Adrenal gland (tissue), 12 donors: ENCODE measurements around the gene DDRGK1. TPM values are rescaled to one million over a fixed set of nuclear protein-coding genes. Genes with fewer than 3 reads are reported as not detected.

ENCODE experiments used
- DNase-seq, 7 donors: peaks; one replicate each; pipeline ENCODE4 v3.0.0-alpha.2; 2019 to 2020
- H3K27ac ChIP-seq, 5 donors: fragments of 200-600 bp; sonication (generic) in 4 of 5; 1 replicate in 3 of 5; 2 replicates in 2 of 5; pipeline versions ENCODE4 v1.5.1 to v1.8.0; 2016 to 2020; ENCODE audit warnings: mild to moderate bottlenecking in 1 of 5
- H3K27me3 ChIP-seq: fragments of 200-600 bp; 2 replicates; pipeline ENCODE4 v1.8.0; 2021
- H3K36me3 ChIP-seq, 2 donors: fragments of 200-600 bp; replicated peaks in 1 of 2; 1 replicate in 1 of 2; 2 replicates in 1 of 2; pipeline versions ENCODE4 v1.5.1 to v1.8.0; 2018 to 2022
- H3K4me1 ChIP-seq, 2 donors: fragments of 200-600 bp; replicated peaks in 1 of 2; 1 replicate in 1 of 2; 2 replicates in 1 of 2; pipeline versions ENCODE4 v1.5.1 to v1.8.0; 2018 to 2021
- H3K4me3 ChIP-seq, 4 donors: fragments of 200-600 bp; sonication (generic) in 3 of 4; one replicate each; pipeline ENCODE4 v1.5.1; 2016 to 2018
- H3K9me3 ChIP-seq, 3 donors: fragments of 200-600 bp; sonication (generic) in 1 of 3; replicated peaks in 1 of 3; 1 replicate in 2 of 3; 2 replicates in 1 of 3; pipeline versions ENCODE4 v1.5.1 to v1.8.0; 2016 to 2021
- CTCF ChIP-seq, 6 experiments: fragments of 450-650 bp in 4 of 6; fragments of 200-600 bp in 2 of 6; sonication (generic) in 1 of 6; IDR thresholded peaks; 1 replicate in 5 of 6; 2 replicates in 1 of 6; pipeline versions ENCODE4 v1.5.1 to v1.8.0; 2016 to 2021; ENCODE audit warnings: antibody characterized with exemption in 6 of 6, mild to moderate bottlenecking in 2 of 6, moderate library complexity in 1 of 6
- POLR2A ChIP-seq, 2 donors: fragments of 450-650 bp; IDR thresholded peaks; one replicate each; pipeline ENCODE4 v1.6.1; 2017; ENCODE audit warnings: antibody characterized with exemption in 2 of 2, mild to moderate bottlenecking in 2 of 2, moderate library complexity in 1 of 2
- WGBS, 4 donors: extraction: QIAGEN DNeasy Blood & Tissue Kit in 2 of 4; methylation state at CpG; one replicate each; pipeline versions ENCODE4 v1.1.5 to v1.1.7; 2013 to 2017; 5-methylcytosine and 5-hydroxymethylcytosine counted together
- intact Hi-C, 2 donors: fragments of 100-400 bp; cut with DNase I; formaldehyde crosslinking; loops; one replicate each; pipeline versions ENCODE4 v1.14.1 to v1.15.0; 2022 to 2023
- polyA plus RNA-seq, 3 donors: library from polyadenylated mRNA; stranded (reverse); fragments of 200-250 nt in 2 of 3; fragments of 350-450 nt in 1 of 3; fragmentation: Illumina TruSeq in 1 of 3; extraction: RNeasy Lipid Tissue Mini Kit (QIAGEN cat#74804) in 1 of 3; gene quantifications; one replicate each; pipeline ENCODE4 v1.2.3, GENCODE V29; 2013 to 2014
- total RNA-seq, 9 donors: library from RNA; depleted of rRNA in 4 of 9; stranded (reverse); fragments of >200 nt in 4 of 9; fragments of 120-200 nt in 1 of 9; fragmentation: NEBNext Ultra II Directional in 1 of 9; extraction: Animal tissue kit (Norgen Biotek cat#: 25700) in 1 of 9; gene quantifications; one replicate each; pipeline versions ENCODE4 v1.1.0 to v1.2.4, GENCODE V29; 2013 to 2023
- donor health status: healthy with polysubstance abuse.
- donor health status: Bipolar disorder and iron deficiency.
- donor health status: DM: yes; HTN: yes; CAD: no.
- donor health status: DM: no; HTN: no; CAD: no.
- donor health status: DM: no; HTN: no; CAD: no.
- donor health status: DM: yes; HTN: yes; CAD: no.

The DDRGK1 gene
- total and polyA plus RNA-seq, 12 donors, result 81.6 to 202 (median 140) TPM

DNA sequence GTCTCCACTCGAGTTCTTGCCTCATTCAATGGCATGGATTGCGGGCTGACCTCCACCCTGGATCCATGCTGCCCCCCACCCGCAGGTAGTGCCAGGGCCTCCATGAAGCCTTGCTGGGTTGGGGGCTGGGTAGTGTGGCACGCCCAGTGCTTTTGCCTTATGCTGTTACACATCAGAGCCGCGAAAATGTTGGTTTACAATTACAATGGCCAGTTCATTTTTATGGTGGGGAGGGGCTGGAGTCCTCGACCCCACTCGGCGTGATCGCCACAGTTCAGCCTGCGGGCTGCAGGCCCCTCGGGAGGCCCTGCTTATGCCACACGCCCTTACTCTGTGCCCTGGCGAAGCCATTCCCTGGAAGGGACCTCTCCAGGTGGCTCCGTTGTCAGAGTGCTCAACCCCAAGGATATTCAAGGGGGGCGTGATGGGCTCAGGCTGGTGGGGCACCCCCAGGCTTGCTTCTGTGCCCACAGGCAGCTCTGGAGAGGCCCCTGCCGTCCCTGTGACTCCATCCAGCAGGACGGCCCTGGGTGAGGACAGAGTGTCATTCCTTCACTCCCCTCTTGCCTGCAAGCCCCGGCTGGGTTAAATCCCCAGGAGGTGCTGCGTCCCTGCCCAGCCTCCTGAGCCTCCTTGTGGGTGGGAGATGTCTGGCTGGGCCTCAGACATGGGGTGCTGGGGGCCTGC, 19.7 kb upstream of the DDRGK1 start:
- Histone ChIP-seq H3K4me3 (no peak overlapping the region), H3K9me3 (no peaks in the 10 kb centered on the region), H3K36me3 (peaks cover 0 to 35% of the 10 kb centered on the region in 2 donors), H3K4me1 (no peaks in the 10 kb centered on the region), H3K27me3 (no peaks in the 10 kb centered on the region), H3K27ac (no peak overlapping the region)
- 85 to 92% (median 90%) methylated on average over 3 to 20 of the region's 20 CpGs for WGBS, 4 donors
- TF ChIP-seq POLR2A (IDR thresholded peaks at IDR 0.05) (no peak), CTCF (IDR thresholded peaks at IDR 0.05) (no peak)
- intact Hi-C loops, result loop anchor here in 1 of 2 donors (10.0 kb wide), 1 partner anchor 91 kb away; no protein-coding TSS in a partner anchor
- DNase-seq, result no peak

GRCh38 chr20:3223651-3223993, 19.1 kb upstream of the DDRGK1 start:
- no peak overlapping the region for H3K4me3 ChIP-seq
- peaks cover 0 to 3% of the 10 kb centered on the region in 2 donors for H3K4me1 ChIP-seq
- peaks cover 0 to 35% of the 10 kb centered on the region in 2 donors for H3K36me3 ChIP-seq
- no peak for DNase-seq
- TF ChIP-seq CTCF (IDR thresholded peaks at IDR 0.05) (no peak), POLR2A (IDR thresholded peaks at IDR 0.05) (no peak)
- 87 to 91% (median 89%) methylated on average over 6 of the region's 6 CpGs for WGBS, 4 donors
- no peak overlapping the region for H3K27ac ChIP-seq
- H3K9me3 ChIP-seq, result no peaks in the 10 kb centered on the region
- H3K27me3 ChIP-seq, result no peaks in the 10 kb centered on the region
- intact Hi-C loops, result loop anchor here in 1 of 2 donors (10.0 kb wide), 1 partner anchor 91 kb away; no protein-coding TSS in a partner anchor

- TF ChIP-seq POLR2A (IDR thresholded peaks at IDR 0.05), result no peak
- no peak for TF ChIP-seq CTCF (IDR thresholded peaks at IDR 0.05)
- H3K4me3 ChIP-seq, result no peak overlapping the region
- no peak for DNase-seq
- H3K36me3 ChIP-seq, result peaks cover 0 to 35% of the 10 kb centered on the region in 2 donors
- 71 to 85% (median 79%) methylated on average over 16 to 25 of the region's 25 CpGs for WGBS, 4 donors
- H3K27ac ChIP-seq, result no peak overlapping the region
- H3K27me3 ChIP-seq, result no peaks in the 10 kb centered on the region
- intact Hi-C loops, result loop anchor here in 1 of 2 donors (10.0 kb wide), 1 partner anchor 92 kb away; no protein-coding TSS in a partner anchor
- H3K9me3 ChIP-seq, result no peaks in the 10 kb centered on the region
- peaks cover 0 to 9% of the 10 kb centered on the region in 2 donors for H3K4me1 ChIP-seq
These were observed 18.4 kb upstream of the DDRGK1 start for GRCh38 chr20:3222635-3223600.
